GM12874 (cell line): ENCODE data around the gene MPP1.

Experiments used
- CTCF ChIP-seq: IDR thresholded peaks from 2 replicates; pipeline ENCODE4 v1.5.1; 2011; ENCODE audit warnings: low read depth, mild to moderate bottlenecking, control low read depth, low read length, moderate library complexity; ENCODE audit not compliant: insufficient read depth

Gene MPP1

DNA sequence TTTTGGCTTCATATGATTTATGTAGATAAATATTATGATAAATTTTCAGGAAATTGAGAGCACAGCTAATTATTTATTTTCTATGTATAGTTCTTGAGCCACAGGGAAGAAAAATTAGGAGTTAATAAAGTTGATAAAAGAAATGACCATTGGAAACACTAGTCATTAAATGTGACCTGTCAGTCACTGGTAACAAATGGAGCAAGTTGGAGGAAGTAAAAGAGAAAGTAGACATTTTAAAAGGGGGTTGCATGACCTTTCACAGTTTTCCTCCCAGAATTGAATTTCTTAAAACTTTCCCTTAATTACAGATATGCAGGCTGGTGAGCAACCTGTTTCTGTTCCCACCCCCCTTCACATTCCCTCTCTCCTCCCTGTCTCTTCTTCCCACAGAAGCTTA, 23.8 kb upstream of the MPP1 start:
- no peak for TF ChIP-seq CTCF

- TF ChIP-seq CTCF, result no peak
These were observed 22.7 kb upstream of the MPP1 start for GRCh38 chrX:154828016-154828408.

- TF ChIP-seq CTCF, result no peak
These were observed 22.1 kb upstream of the MPP1 start for GRCh38 chrX:154827194-154828015.

GRCh38 chrX:154824638-154825037, 19.4 kb upstream of the MPP1 start:
- TF ChIP-seq CTCF, result no peak

DNA sequence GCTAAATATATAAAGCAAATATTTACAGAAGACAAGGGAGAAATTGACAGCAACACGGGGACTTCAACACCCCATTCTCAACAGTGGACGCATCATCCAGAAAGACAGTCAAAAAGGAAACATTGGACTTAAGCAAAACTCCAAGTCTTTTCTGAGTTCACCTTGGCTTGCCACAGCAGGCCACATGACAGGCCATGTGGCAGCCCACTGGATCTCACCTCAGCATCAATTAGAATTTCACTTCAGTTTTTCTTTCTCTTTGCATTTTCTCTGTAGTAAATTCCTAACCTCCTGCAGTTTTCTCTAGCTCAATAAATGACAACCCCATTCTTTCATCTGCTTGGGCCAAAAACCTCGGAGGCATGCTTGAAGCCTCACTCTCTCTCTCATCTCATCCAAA, 16.7 kb upstream of the MPP1 start:
- TF ChIP-seq CTCF, result no peak

GRCh38 chrX:154821523-154821922, 16.2 kb upstream of the MPP1 start:
- no peak for TF ChIP-seq CTCF

GRCh38 chrX:154819771-154820341, 14.6 kb upstream of the MPP1 start:
- TF ChIP-seq CTCF, result no peak
